PC-9 (cell line): ENCODE results near the gene ELANE. TPM values are rescaled to one million over a fixed set of nuclear protein-coding genes. Genes with fewer than 3 reads are reported as not detected.
A peak's percentile ranks its signal among the peaks of the same experiment; 100 is the strongest.

ENCODE experiments used
- BruUV-seq: library from RNA; stranded (reverse); fragments of 400-500 nt; replicated peaks from 2 replicates; lab custom pipeline; 2021; lab: Mats Ljungman, UMichigan
- CTCF ChIA-PET: fragments of 300-600 bp; sonication (Branson Sonifier 250); formaldehyde crosslinking; loops from one replicate; lab custom pipeline; 2022; ENCODE audit warnings: antibody characterized with exemption; lab: Charles Lee
- POLR2A ChIA-PET: fragments of 300-600 bp; sonication (Branson Sonifier 250); formaldehyde crosslinking; loops from one replicate; lab custom pipeline; 2022; ENCODE audit warnings: antibody characterized with exemption; ENCODE audit not compliant: unreplicated experiment; lab: Charles Lee
- DNase-seq, 2 experiments: peaks; one replicate each; pipeline versions ENCODE4 v3.0.0 to v3.0.0-alpha.2; 2015 to 2022; ENCODE audit warnings: mixed read lengths in 1 of 2
- H2AFZ ChIP-seq: fragments of 200-600 bp; sonication (generic); 2 replicates; pipeline ENCODE4 v1.8.1; 2017; ENCODE audit warnings: antibody characterized with exemption
- H3F3A ChIP-seq: fragments of 200-600 bp; sonication (generic); 2 replicates; pipeline ENCODE4 v1.8.1; 2017; ENCODE audit warnings: antibody characterized with exemption, mild to moderate bottlenecking, low read depth; ENCODE audit not compliant: insufficient read depth
- H3K27ac ChIP-seq: fragments of 200-600 bp; sonication (generic); 2 replicates; pipeline ENCODE4 v1.6.1; 2016; ENCODE audit warnings: mixed run types
- H3K27me3 ChIP-seq: fragments of 200-600 bp; sonication (generic); 2 replicates; pipeline ENCODE4 v1.6.1; 2016; ENCODE audit warnings: low read depth, mixed run types; ENCODE audit not compliant: insufficient read depth
- H3K36me3 ChIP-seq: fragments of 200-600 bp; sonication (generic); 2 replicates; pipeline ENCODE4 v1.6.1; 2016; ENCODE audit warnings: low read depth, mixed run types
- H3K4me1 ChIP-seq: fragments of 200-600 bp; sonication (generic); replicated peaks from 2 replicates; pipeline ENCODE4 v1.6.1; 2016; ENCODE audit warnings: mixed run types; ENCODE audit not compliant: insufficient read depth
- H3K4me2 ChIP-seq: fragments of 200-600 bp; sonication (generic); 2 replicates; pipeline ENCODE4 v1.6.1; 2017; ENCODE audit warnings: mixed run types
- H3K4me3 ChIP-seq: fragments of 200-600 bp; sonication (generic); 2 replicates; pipeline ENCODE4 v1.6.1; 2016; ENCODE audit warnings: mixed run types
- H3K79me2 ChIP-seq: fragments of 200-600 bp; sonication (generic); 2 replicates; pipeline ENCODE4 v1.6.1; 2017; ENCODE audit warnings: low read depth, mixed run types
- H3K9me2 ChIP-seq: fragments of 200-600 bp; sonication (generic); 2 replicates; pipeline ENCODE4 v1.8.1; 2017; ENCODE audit warnings: mild to moderate bottlenecking; ENCODE audit not compliant: insufficient read depth
- H3K9me3 ChIP-seq: fragments of 200-600 bp; sonication (generic); 2 replicates; pipeline ENCODE4 v1.8.1; 2016; ENCODE audit warnings: low read depth; ENCODE audit not compliant: insufficient read depth
- H4K20me1 ChIP-seq: fragments of 200-600 bp; sonication (generic); 2 replicates; pipeline ENCODE4 v1.8.1; 2017; ENCODE audit not compliant: insufficient read depth
- EZH2 ChIP-seq: fragments of 200-600 bp; sonication (generic); IDR thresholded peaks from 2 replicates; pipeline ENCODE4 v1.8.0; 2017; ENCODE audit warnings: antibody characterized with exemption, low read depth
- intact Hi-C: fragments of 100-400 bp; cut with micrococcal nuclease; formaldehyde crosslinking; loops from one replicate; pipeline ENCODE4 v1.10.0; 2022; ENCODE audit not compliant: unreplicated experiment
- total RNA-seq: library from RNA; stranded (reverse); gene quantifications from 2 replicates; pipeline ENCODE4 v1.2.3, GENCODE V29; 2021
- TF ChIP-seq, protein P1 (sequence below): fragments of 200-600 bp; sonication (generic); conservative IDR thresholded peaks from 2 replicates; pipeline ENCODE4 v1.6.1; 2017; ENCODE audit warnings: mixed run types, antibody characterized with exemption, mild to moderate bottlenecking, moderate library complexity

The ELANE gene
- total RNA-seq, 1 experiment from 2014 or later: not detected

DNA sequence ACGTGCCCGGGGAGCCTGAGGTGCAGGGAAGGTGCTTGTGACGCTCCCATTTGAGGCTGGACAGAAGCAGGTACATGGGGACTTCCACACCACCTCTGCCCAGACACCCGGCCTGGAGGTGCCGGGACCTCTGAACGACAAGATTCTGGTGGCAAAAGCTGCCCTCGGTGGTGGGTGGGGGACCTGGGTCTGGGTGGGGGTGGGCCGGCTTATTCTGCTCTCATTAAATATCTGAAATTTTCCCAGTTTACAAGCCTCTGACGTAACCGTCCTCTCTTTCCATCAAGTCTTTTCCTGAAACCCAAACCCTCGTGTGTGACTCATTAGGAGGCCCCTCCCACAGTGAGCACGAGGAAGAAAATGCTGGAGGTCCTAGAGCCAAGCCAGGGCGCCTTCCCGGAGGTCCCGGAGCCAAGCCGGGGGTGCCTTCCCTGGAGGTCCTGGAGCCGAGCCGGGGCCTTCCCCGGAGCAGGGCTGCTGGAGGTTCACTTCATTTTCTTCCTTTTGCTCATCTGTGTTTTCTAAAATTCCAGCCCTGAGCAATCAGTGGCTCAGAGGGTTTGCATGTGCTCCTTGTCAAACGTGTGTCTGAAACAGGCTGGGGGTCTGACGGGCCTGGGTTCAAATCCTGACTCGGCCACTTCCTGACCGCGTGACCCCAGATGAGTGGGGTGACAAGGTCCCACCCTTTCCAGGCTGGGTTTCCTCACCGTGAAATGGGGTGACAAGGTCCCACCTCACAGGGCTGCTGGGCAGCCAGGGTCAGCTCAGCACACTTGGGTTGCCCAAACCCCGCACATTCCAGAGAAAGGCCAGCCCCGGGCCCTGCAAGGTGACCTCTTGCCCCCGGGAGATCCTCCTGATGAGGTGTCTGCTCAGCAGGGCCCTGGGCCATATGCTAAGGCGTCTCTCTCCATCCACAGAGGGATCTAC is 17.4 kb downstream of the ELANE start:
- H3K9me2 ChIP-seq: no peaks in the 10 kb centered on the region
- ChIA-PET CTCF (no interaction called here), POLR2A (no interaction called here)
- no peaks in the 10 kb centered on the region for H3K79me2 ChIP-seq
- peaks cover 50% of the 10 kb centered on the region for H3F3A ChIP-seq
- TF ChIP-seq, protein P1, sequence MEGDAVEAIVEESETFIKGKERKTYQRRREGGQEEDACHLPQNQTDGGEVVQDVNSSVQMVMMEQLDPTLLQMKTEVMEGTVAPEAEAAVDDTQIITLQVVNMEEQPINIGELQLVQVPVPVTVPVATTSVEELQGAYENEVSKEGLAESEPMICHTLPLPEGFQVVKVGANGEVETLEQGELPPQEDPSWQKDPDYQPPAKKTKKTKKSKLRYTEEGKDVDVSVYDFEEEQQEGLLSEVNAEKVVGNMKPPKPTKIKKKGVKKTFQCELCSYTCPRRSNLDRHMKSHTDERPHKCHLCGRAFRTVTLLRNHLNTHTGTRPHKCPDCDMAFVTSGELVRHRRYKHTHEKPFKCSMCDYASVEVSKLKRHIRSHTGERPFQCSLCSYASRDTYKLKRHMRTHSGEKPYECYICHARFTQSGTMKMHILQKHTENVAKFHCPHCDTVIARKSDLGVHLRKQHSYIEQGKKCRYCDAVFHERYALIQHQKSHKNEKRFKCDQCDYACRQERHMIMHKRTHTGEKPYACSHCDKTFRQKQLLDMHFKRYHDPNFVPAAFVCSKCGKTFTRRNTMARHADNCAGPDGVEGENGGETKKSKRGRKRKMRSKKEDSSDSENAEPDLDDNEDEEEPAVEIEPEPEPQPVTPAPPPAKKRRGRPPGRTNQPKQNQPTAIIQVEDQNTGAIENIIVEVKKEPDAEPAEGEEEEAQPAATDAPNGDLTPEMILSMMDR: no peak
- TF ChIP-seq EZH2: no peak
- BruUV-seq: no TSS peak
- H3K36me3 ChIP-seq: no peaks in the 10 kb centered on the region
- H3K27me3 ChIP-seq: no peaks in the 10 kb centered on the region
- no peaks in the 10 kb centered on the region; the same call in 1 of the 2 replicates for H4K20me1 ChIP-seq
- no peaks in the 10 kb centered on the region for H3K9me3 ChIP-seq
- H3K27ac ChIP-seq: peak overlapping the region; percentile 78
- H3K4me2 ChIP-seq: peak overlapping the region; percentile 60
- intact Hi-C loops: no loop called here
- H2AFZ ChIP-seq: no peak overlapping the region
- peaks cover 29% of the 10 kb centered on the region for H3K4me1 ChIP-seq
- peak; percentile 72 to 86 for DNase-seq
- H3K4me3 ChIP-seq: no peak overlapping the region

DNA sequence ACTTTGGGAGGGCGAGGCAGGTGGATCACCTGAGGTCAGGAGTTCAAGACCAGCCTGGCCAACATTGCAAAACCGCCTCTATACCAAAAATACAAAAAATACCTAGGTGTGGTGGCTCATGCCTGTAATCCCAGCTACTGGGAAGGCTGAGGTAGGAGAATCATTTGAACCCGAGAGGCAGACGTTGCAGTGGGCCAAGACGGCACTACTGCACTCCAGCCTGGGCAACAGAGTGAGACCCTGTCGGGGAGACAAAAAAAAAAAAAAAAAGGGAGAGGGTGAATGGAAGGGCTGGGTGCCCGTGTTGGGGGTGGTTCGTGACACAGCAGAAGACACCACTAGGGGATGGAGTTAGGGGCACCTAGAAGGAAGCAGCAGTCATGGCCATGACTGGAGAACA is 18.2 kb downstream of the ELANE start:
- ChIA-PET POLR2A (no interaction called here), CTCF (no interaction called here)
- no peaks in the 10 kb centered on the region for H3K36me3 ChIP-seq
- H3K9me3 ChIP-seq: no peaks in the 10 kb centered on the region
- no peak for DNase-seq
- H2AFZ ChIP-seq: no peak overlapping the region
- no peak overlapping the region for H3K4me3 ChIP-seq
- peak overlapping the region; percentile 78 for H3K27ac ChIP-seq
- no peaks in the 10 kb centered on the region for H3K27me3 ChIP-seq
- intact Hi-C loops: no loop called here
- peaks cover 47% of the 10 kb centered on the region for H3F3A ChIP-seq
- H3K79me2 ChIP-seq: no peaks in the 10 kb centered on the region
- no peaks in the 10 kb centered on the region; the same call in 1 of the 2 replicates for H4K20me1 ChIP-seq
- H3K9me2 ChIP-seq: no peaks in the 10 kb centered on the region
- BruUV-seq: no TSS peak
- H3K4me1 ChIP-seq: peaks cover 29% of the 10 kb centered on the region
- no peak for TF ChIP-seq EZH2
- peak overlapping the region; percentile 60; the same call in 1 of the 2 replicates for H3K4me2 ChIP-seq

DNA sequence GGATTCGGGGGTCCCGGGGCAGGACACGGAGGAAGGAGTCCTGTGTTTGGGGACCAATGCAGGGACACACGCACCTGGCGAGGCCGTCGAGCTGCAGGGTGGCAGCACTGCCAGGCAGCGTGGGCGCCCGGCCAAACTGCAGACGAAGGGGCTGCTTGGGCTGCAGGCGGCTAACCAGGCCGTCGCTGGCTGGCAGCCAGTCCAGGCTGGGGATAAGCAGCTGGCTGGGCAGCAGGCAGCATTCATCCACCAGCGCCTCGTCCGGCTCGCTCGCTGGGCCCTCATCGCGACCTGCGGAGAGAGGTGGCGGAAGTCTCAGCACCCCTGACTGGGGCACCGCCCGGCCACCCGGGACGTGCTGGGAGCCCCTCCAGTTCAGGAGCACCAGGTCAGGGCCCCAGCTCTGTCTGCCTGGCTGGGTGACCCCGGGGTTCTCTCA is 18.9 kb downstream of the ELANE start:
- Histone ChIP-seq H3K9me2 (no peaks in the 10 kb centered on the region), H3K9me3 (no peaks in the 10 kb centered on the region), H3K36me3 (no peaks in the 10 kb centered on the region), H3K27me3 (no peaks in the 10 kb centered on the region), H3K4me3 (no peak overlapping the region), H3F3A (peaks cover 44% of the 10 kb centered on the region), H3K79me2 (no peaks in the 10 kb centered on the region), H4K20me1 (no peaks in the 10 kb centered on the region; the same call in 1 of the 2 replicates), H3K27ac (no peak overlapping the region), H3K4me2 (no peak overlapping the region), H2AFZ (no peak overlapping the region), H3K4me1 (peaks cover 29% of the 10 kb centered on the region)
- intact Hi-C loops: no loop called here
- peak in 1 of 2 experiments; percentile 26 for DNase-seq
- TF ChIP-seq EZH2: no peak
- TF ChIP-seq, protein P1: no peak
- CTCF ChIA-PET: no interaction called here
- POLR2A ChIA-PET: no interaction called here
- no TSS peak for BruUV-seq
